ENCODE data around the gene GATA2.

DNA sequence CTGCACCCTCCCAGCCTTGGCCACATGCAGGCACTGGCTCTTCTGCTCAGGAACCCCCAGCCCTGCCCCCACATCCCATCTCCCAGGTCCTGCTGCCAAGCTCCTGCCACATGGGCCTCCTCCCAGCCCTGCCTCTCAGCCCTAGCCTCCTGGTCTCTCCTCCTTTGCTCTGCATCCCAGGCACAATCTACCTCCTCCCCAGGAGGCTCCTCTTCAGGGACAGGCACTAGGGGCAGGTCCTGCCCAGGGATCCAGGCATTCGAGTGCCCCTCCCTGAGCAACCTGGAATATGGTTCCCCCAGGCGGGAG lies 38.7 kb downstream of the GATA2 start:
- TF ChIP-seq TAF1 (IDR thresholded peaks at IDR 0.05; ENCODE audit: low read depth, low read length) (no peak), SPI1 (IDR thresholded peaks at IDR 0.05; ENCODE audit: low read depth, low read length) (no peak), POLR2A (IDR thresholded peaks at IDR 0.05; ENCODE audit: low read depth, low read length) (no peak), POLR2AphosphoS5 (IDR thresholded peaks at IDR 0.05; ENCODE audit: low read depth, low read length) (no peak)

Measured in GM12891 (cell line).